ENCODE measurements around the gene TBXT.

- TF ChIP-seq CTCF (IDR thresholded peaks at IDR 0.05) (no peak), POLR2AphosphoS5 (IDR thresholded peaks at IDR 0.05) (no peak), POLR2A (IDR thresholded peaks at IDR 0.05) (no peak)
These were observed 15.9 kb downstream of the TBXT start for GRCh38 chr6:166151798-166152197.

All from stomach (tissue), 4 donors.